HEK293 (cell line): ENCODE results near the gene XBP1.
A peak's percentile ranks its signal among the peaks of the same experiment; 100 is the strongest.

Experiments used
- GLIS1 ChIP-seq: fragments of 450-650 bp; formaldehyde crosslinking; IDR thresholded peaks from 2 replicates; pipeline ENCODE4 v1.5.1; 2016; ENCODE audit warnings: missing biosample characterization, missing genetic modification characterization
- GLIS2 ChIP-seq: fragments of 450-650 bp; formaldehyde crosslinking; IDR thresholded peaks from 2 replicates; pipeline ENCODE4 v1.5.1; 2016; ENCODE audit warnings: missing biosample characterization, missing genetic modification characterization
- HOXA7 ChIP-seq: sonication (generic); formaldehyde crosslinking; IDR thresholded peaks from 2 replicates; pipeline ENCODE4 v1.8.1; 2022; ENCODE audit warnings: missing genetic modification reagents, borderline replicate concordance
- KLF10 ChIP-seq: fragments of 450-650 bp; IDR thresholded peaks from 2 replicates; pipeline ENCODE4 v1.5.1; 2018; ENCODE audit warnings: missing biosample characterization, mild to moderate bottlenecking, missing genetic modification characterization
- KLF8 ChIP-seq: fragments of 450-650 bp; formaldehyde crosslinking; IDR thresholded peaks from 2 replicates; pipeline ENCODE4 v1.5.1; 2016; ENCODE audit warnings: missing biosample characterization, missing genetic modification characterization
- KLF9 ChIP-seq: fragments of 450-650 bp; formaldehyde crosslinking; IDR thresholded peaks from 2 replicates; pipeline ENCODE4 v1.5.1; 2016; ENCODE audit warnings: missing biosample characterization, missing genetic modification characterization, low read depth
- PRDM10 ChIP-seq: fragments of 450-650 bp; formaldehyde crosslinking; IDR thresholded peaks from 2 replicates; pipeline ENCODE4 v1.5.1; 2016; ENCODE audit warnings: missing biosample characterization, missing genetic modification characterization
- YY1 ChIP-seq: fragments of 450-650 bp; formaldehyde crosslinking; IDR thresholded peaks from 2 replicates; pipeline ENCODE4 v1.5.1; 2018; ENCODE audit warnings: missing biosample characterization, missing genetic modification characterization
- YY2 ChIP-seq: fragments of 450-650 bp; formaldehyde crosslinking; IDR thresholded peaks from 2 replicates; pipeline ENCODE4 v1.5.1; 2016; ENCODE audit warnings: missing biosample characterization, missing genetic modification characterization
- ZBTB17 ChIP-seq: fragments of 450-650 bp; formaldehyde crosslinking; IDR thresholded peaks from 2 replicates; pipeline ENCODE4 v1.5.1; 2016; ENCODE audit warnings: missing biosample characterization, missing genetic modification characterization
- ZBTB20 ChIP-seq: fragments of 450-650 bp; formaldehyde crosslinking; IDR thresholded peaks from 2 replicates; pipeline ENCODE4 v1.5.1; 2016; ENCODE audit warnings: missing biosample characterization, missing genetic modification characterization
- ZBTB26 ChIP-seq: fragments of 450-650 bp; formaldehyde crosslinking; optimal IDR thresholded peaks from 2 replicates; pipeline ENCODE3; 2016; ENCODE audit warnings: missing biosample characterization, mild to moderate bottlenecking, missing genetic modification characterization
- ZBTB6 ChIP-seq: fragments of 450-650 bp; formaldehyde crosslinking; IDR thresholded peaks from 2 replicates; pipeline ENCODE4 v1.5.1; 2017; ENCODE audit warnings: missing biosample characterization, missing genetic modification characterization
- ZEB2 ChIP-seq: fragments of 450-650 bp; formaldehyde crosslinking; IDR thresholded peaks from 2 replicates; pipeline ENCODE4 v1.5.1; 2016; ENCODE audit warnings: missing biosample characterization, missing genetic modification characterization
- ZNF157 ChIP-seq: fragments of 450-650 bp; formaldehyde crosslinking; IDR thresholded peaks from 2 replicates; pipeline ENCODE4 v1.5.1; 2016; ENCODE audit warnings: missing biosample characterization, missing genetic modification characterization
- ZNF335 ChIP-seq: fragments of 450-650 bp; formaldehyde crosslinking; conservative IDR thresholded peaks from 2 replicates; pipeline ENCODE4 v1.5.1; 2016; ENCODE audit warnings: missing biosample characterization, missing genetic modification characterization
- ZNF398 ChIP-seq: fragments of 450-650 bp; formaldehyde crosslinking; IDR thresholded peaks from 2 replicates; pipeline ENCODE4 v1.5.1; 2017; ENCODE audit warnings: missing biosample characterization, missing genetic modification characterization
- ZNF426 ChIP-seq: fragments of 450-650 bp; formaldehyde crosslinking; IDR thresholded peaks from 2 replicates; pipeline ENCODE4 v1.5.1; 2017; ENCODE audit warnings: missing biosample characterization, missing genetic modification characterization, mild to moderate bottlenecking, inconsistent platforms, moderate library complexity
- ZNF580 ChIP-seq: fragments of 450-650 bp; formaldehyde crosslinking; IDR thresholded peaks from 2 replicates; pipeline ENCODE4 v1.5.1; 2016; ENCODE audit warnings: missing biosample characterization, missing genetic modification characterization
- ZNF621 ChIP-seq: fragments of 450-650 bp; formaldehyde crosslinking; IDR thresholded peaks from 2 replicates; pipeline ENCODE4 v1.5.1; 2017; ENCODE audit warnings: missing biosample characterization, missing genetic modification characterization
- ZNF624 ChIP-seq: fragments of 450-650 bp; formaldehyde crosslinking; IDR thresholded peaks from 2 replicates; pipeline ENCODE4 v1.5.1; 2017; ENCODE audit warnings: missing biosample characterization, missing genetic modification characterization
- ZNF660 ChIP-seq: fragments of 450-650 bp; IDR thresholded peaks from 2 replicates; pipeline ENCODE4 v1.5.1; 2018; ENCODE audit warnings: missing biosample characterization, mild to moderate bottlenecking, missing genetic modification characterization
- ZNF677 ChIP-seq: fragments of 450-650 bp; IDR thresholded peaks from 2 replicates; pipeline ENCODE4 v1.5.0; 2018; ENCODE audit warnings: missing biosample characterization, mild to moderate bottlenecking, missing genetic modification characterization, moderate library complexity
- ZNF692 ChIP-seq: fragments of 450-650 bp; formaldehyde crosslinking; IDR thresholded peaks from 2 replicates; pipeline ENCODE4 v1.5.1; 2016; ENCODE audit warnings: missing biosample characterization, missing genetic modification characterization
- ZSCAN23 ChIP-seq: fragments of 450-650 bp; formaldehyde crosslinking; IDR thresholded peaks from 2 replicates; pipeline ENCODE4 v1.5.1; 2016; ENCODE audit warnings: missing biosample characterization, missing genetic modification characterization
- ZSCAN30 ChIP-seq: fragments of 450-650 bp; IDR thresholded peaks from 2 replicates; pipeline ENCODE4 v1.5.1; 2018; ENCODE audit warnings: missing biosample characterization, mild to moderate bottlenecking, missing genetic modification characterization, moderate library complexity
- ZXDB ChIP-seq: fragments of 450-650 bp; formaldehyde crosslinking; IDR thresholded peaks from 2 replicates; pipeline ENCODE4 v1.5.1; 2016; ENCODE audit warnings: missing biosample characterization, missing genetic modification characterization
- TF ChIP-seq, protein P1 (sequence below): fragments of 450-650 bp; formaldehyde crosslinking; IDR thresholded peaks from 2 replicates; pipeline ENCODE4 v1.5.1; 2016; ENCODE audit warnings: missing biosample characterization, missing genetic modification characterization

The XBP1 gene

GRCh38 chr22:28772633-28773460, 27.5 kb downstream of the XBP1 start, which contains the start of gene CCDC117 (continued):
- TF ChIP-seq GLIS1 (tag by site-specific recombination) = peak; percentile 38; the same call in 1 of the 2 replicates
- peak; percentile 49 for TF ChIP-seq ZBTB26 (tag by site-specific recombination)
- peak; percentile 90 for TF ChIP-seq YY2 (tag by site-specific recombination)
- TF ChIP-seq ZNF157 (tag by site-specific recombination) = no peak
- peak; percentile 93 for TF ChIP-seq ZNF335 (tag by site-specific recombination)
- peak; percentile 67; the same call in 1 of the 2 replicates for TF ChIP-seq ZBTB17 (tag by site-specific recombination)
- TF ChIP-seq YY1 (tag by site-specific recombination) = peak; percentile 93
- TF ChIP-seq GLIS2 = peak; percentile 78
- TF ChIP-seq KLF8 (tag by site-specific recombination) = peak; percentile 47; the same call in 1 of the 2 replicates
- no peak for TF ChIP-seq ZSCAN23 (tag by site-specific recombination)
- peak; percentile 32; the same call in 1 of the 2 replicates for TF ChIP-seq ZNF580 (tag by site-specific recombination)
- peak; percentile 58; the same call in 1 of the 2 replicates for TF ChIP-seq ZSCAN30 (tag by site-specific recombination)
- TF ChIP-seq KLF9 (tag by site-specific recombination) = peak; percentile 49; the same call in 1 of the 2 replicates
- peak; percentile 41; the same call in 1 of the 2 replicates for TF ChIP-seq ZNF692 (tag by site-specific recombination)
- TF ChIP-seq ZNF624 = no peak
- TF ChIP-seq ZNF398 = peak; percentile 99
- TF ChIP-seq ZBTB6 (tag by site-specific recombination) = peak; percentile 50; the same call in 1 of the 2 replicates
- TF ChIP-seq ZNF426 = no peak
- TF ChIP-seq, protein P1, sequence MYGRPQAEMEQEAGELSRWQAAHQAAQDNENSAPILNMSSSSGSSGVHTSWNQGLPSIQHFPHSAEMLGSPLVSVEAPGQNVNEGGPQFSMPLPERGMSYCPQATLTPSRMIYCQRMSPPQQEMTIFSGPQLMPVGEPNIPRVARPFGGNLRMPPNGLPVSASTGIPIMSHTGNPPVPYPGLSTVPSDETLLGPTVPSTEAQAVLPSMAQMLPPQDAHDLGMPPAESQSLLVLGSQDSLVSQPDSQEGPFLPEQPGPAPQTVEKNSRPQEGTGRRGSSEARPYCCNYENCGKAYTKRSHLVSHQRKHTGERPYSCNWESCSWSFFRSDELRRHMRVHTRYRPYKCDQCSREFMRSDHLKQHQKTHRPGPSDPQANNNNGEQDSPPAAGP = 0 out of 2 replicates have a peak, but pooled peaks have one; percentile 39
- no peak for TF ChIP-seq HOXA7 (CRISPR knock-in tag)
- 0 out of 2 replicates have a peak, but pooled peaks have one; percentile 44 for TF ChIP-seq ZNF677 (tag by site-specific recombination)
- peak; percentile 52; the same call in 1 of the 2 replicates for TF ChIP-seq ZBTB20 (tag by site-specific recombination)
- peak; percentile 85 for TF ChIP-seq ZXDB (tag by site-specific recombination)
- TF ChIP-seq ZNF660 (tag by site-specific recombination) = peak; percentile 63
- 0 out of 2 replicates have a peak, but pooled peaks have one; percentile 2 for TF ChIP-seq ZEB2 (tag by site-specific recombination)
- TF ChIP-seq PRDM10 (tag by site-specific recombination) = 0 out of 2 replicates have a peak, but pooled peaks have one; percentile 18
- TF ChIP-seq ZNF621 = no peak
- peak; percentile 40; the same call in 1 of the 2 replicates for TF ChIP-seq KLF10 (tag by site-specific recombination)
